PC-3 (cell line): ENCODE results near the gene TMPRSS7.

Source experiments
- CTCF ChIP-seq: fragments of 300-600 bp; sonication (generic); conservative IDR thresholded peaks from 2 replicates; pipeline ENCODE4 v1.5.1; 2017; ENCODE audit warnings: antibody characterized with exemption, low read depth, mild to moderate bottlenecking, low read length
- EZH2 ChIP-seq: fragments of 300-600 bp; sonication (generic); IDR thresholded peaks from one replicate; pipeline ENCODE4 v1.6.1; 2017; ENCODE audit warnings: antibody characterized with exemption, mild to moderate bottlenecking, low read length; ENCODE audit not compliant: unreplicated experiment
- EZH2phosphoT487 ChIP-seq: fragments of 300-600 bp; sonication (generic); IDR thresholded peaks from 2 replicates; pipeline ENCODE4 v1.6.1; 2018; ENCODE audit warnings: mild to moderate bottlenecking, antibody characterized with exemption, low read length, borderline replicate concordance

- TF ChIP-seq EZH2 (no peak), CTCF (no peak), EZH2phosphoT487 (no peak)
These were observed 7.4 kb upstream of the TMPRSS7 start for GRCh38 chr3:112027142-112027541.
